Epithelial cell of proximal tubule (primary cell): ENCODE data around the gene TRIM38. TPM values are rescaled to one million over a fixed set of nuclear protein-coding genes. Genes with fewer than 3 reads are reported as not detected.

ENCODE experiments used
- DNase-seq: peaks from one replicate; pipeline ENCODE4 v3.0.0-alpha.2; 2011; ENCODE audit warnings: low read depth
- H3K4me3 ChIP-seq: 2 replicates; pipeline ENCODE4 v1.5.1; 2011; ENCODE audit warnings: low read depth, mild to moderate bottlenecking, low read length
- total RNA-seq: library from RNA; depleted of rRNA; stranded (reverse); fragments of >200 nt; gene quantifications from 2 replicates; pipeline ENCODE4 v1.2.3, GENCODE V29; 2015
- TF ChIP-seq, protein P1 (sequence below): conservative IDR thresholded peaks from 2 replicates; pipeline ENCODE4 v1.5.1; 2012; ENCODE audit warnings: low read depth, mild to moderate bottlenecking, low read length

The TRIM38 gene
- total RNA-seq, 1 donor from 2014 or later, result 4.2 TPM

DNA sequence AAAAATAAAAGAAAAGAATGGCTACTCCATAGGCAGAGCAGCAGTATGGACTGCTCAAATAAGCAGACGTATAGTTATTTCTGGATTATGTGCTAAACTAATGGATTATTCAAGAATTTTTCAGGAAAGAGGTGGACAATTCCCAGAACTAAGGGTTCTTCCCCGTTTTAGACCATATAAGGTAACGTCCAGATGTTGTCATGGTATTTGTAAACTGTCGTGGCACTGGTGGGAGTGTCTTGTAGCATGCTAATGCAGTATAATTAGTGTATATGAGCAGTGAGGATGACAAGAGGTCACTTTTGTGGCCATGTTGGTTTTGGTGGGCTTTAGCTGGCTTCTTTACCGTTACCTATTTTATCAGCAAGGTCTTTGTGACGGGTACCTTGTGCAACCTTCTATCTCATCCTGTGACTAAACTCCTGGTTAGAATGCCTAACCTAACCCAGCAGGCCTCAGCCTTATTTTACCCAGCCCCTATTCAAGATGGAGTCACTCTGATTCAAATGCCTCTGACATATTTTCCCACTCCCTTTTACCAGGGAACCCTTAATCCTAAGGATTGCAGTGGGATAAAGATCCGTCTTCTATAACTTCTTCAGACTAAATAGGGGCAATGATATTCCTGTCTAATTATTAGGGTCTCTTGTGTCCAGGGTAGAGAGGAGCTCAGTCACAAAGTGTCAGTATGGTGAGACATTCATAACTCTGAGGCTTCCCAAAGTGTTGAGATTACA, 11.1 kb upstream of the TRIM38 start:
- TF ChIP-seq, protein P1, sequence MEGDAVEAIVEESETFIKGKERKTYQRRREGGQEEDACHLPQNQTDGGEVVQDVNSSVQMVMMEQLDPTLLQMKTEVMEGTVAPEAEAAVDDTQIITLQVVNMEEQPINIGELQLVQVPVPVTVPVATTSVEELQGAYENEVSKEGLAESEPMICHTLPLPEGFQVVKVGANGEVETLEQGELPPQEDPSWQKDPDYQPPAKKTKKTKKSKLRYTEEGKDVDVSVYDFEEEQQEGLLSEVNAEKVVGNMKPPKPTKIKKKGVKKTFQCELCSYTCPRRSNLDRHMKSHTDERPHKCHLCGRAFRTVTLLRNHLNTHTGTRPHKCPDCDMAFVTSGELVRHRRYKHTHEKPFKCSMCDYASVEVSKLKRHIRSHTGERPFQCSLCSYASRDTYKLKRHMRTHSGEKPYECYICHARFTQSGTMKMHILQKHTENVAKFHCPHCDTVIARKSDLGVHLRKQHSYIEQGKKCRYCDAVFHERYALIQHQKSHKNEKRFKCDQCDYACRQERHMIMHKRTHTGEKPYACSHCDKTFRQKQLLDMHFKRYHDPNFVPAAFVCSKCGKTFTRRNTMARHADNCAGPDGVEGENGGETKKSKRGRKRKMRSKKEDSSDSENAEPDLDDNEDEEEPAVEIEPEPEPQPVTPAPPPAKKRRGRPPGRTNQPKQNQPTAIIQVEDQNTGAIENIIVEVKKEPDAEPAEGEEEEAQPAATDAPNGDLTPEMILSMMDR, result no peak
- H3K4me3 ChIP-seq, result no peak overlapping the region
- no peak for DNase-seq

DNA sequence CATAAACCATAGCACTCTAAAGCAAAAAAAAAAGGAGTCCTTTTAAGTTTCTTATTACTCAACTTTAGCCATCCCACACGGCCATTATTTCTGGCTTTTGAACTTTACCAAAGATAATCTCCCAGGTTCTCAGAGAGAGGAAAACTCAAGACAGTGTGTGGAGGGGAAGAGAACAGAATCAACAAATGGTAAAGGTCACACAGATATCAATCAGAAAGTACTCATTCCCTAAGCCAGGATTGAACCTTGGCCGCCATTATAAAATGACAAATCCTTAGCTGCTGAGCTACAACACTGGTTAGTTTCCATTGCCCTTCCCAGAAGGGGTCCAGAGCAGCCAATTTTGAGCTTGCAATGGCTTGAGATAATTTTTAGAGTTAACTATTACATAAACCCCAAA, 10.1 kb upstream of the TRIM38 start:
- TF ChIP-seq, protein P1, result no peak
- H3K4me3 ChIP-seq, result no peak overlapping the region
- DNase-seq, result no peak

DNA sequence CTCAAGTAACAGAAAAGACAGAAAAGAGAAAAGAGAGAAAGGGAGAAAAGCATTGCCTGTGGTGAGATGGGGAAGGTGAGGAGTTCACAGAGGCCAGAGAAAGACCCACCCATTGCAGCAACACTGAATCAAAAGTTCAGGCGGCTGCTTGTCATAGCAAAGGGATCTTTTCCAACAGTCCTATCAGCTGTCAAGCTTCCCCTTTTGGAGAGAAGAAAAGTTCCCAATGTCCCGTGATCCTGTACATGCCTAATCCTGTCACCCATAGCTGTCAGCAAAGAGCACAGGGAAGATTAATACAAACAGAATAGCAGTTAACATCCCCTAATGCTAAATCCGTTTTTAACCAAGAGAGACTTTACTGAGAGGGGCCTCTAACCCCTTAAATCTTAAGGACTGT, 8.9 kb upstream of the TRIM38 start:
- TF ChIP-seq, protein P1, result no peak
- no peak for DNase-seq
- H3K4me3 ChIP-seq, result no peak overlapping the region

DNA sequence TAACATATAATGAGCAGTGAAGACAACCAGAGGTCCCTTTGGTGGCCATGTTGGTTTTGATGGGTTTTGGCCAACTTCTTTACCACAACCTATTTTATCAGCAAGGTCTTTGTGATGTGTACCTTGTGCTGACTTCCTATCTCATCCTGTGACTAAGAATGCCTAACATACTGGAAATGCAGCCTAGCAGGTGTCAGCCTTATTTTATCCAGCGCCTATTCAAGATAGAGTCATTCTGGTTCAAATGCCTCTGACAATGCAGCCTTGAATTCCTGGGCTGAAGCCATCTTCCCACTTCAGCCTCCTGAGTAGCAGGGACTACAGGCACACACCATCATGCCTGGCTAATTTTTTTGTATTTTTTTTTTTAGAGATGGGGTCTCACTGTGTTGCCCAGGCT, 7.8 kb upstream of the TRIM38 start:
- H3K4me3 ChIP-seq, result no peak overlapping the region
- no peak for DNase-seq
- TF ChIP-seq, protein P1, result no peak

DNA sequence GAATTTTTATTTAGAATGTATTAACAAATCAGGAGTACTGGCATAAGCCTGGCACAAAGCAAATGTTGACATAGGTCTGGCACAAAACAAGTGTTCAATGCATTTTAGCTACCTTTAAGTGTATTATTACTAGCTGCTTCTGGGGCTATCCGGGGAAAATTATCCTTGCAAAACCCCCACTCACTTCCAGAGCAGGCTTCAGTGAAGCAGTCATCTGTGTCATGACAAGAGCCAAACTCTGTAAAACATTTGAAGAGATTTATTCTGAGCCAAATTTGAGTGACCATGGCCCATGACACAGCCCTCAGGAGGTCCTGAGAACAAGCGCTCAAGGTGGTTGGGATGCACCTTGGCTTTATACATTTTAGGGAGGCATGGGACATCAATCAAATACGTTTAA, 6.4 kb upstream of the TRIM38 start:
- DNase-seq, result no peak
- TF ChIP-seq, protein P1, result no peak
- H3K4me3 ChIP-seq, result peak overlapping the region; percentile 28

DNA sequence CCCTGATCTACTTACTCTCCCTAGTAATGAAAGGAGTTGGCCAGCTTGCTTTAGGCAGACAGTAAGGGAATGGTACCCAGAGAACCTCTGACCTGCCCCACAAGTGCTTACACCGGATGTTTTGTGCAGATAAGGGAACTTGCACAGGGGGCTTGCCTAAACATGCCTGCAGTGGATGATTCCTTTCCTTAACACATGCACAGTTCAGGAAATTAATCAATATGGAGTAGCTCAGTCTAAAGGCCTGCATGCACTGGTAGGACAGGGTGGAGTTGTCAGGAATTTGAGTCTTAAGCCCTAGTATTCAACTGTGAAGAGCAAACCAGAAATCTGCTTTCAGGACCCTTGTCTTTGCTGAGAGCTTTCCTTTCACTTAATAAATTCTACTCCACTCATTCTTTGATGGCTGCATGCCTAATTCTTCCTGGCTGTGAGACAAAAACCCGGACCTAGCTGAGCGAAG, 3.9 kb upstream of the TRIM38 start:
- DNase-seq, result no peak
- TF ChIP-seq, protein P1, result no peak
- no peak overlapping the region for H3K4me3 ChIP-seq

DNA sequence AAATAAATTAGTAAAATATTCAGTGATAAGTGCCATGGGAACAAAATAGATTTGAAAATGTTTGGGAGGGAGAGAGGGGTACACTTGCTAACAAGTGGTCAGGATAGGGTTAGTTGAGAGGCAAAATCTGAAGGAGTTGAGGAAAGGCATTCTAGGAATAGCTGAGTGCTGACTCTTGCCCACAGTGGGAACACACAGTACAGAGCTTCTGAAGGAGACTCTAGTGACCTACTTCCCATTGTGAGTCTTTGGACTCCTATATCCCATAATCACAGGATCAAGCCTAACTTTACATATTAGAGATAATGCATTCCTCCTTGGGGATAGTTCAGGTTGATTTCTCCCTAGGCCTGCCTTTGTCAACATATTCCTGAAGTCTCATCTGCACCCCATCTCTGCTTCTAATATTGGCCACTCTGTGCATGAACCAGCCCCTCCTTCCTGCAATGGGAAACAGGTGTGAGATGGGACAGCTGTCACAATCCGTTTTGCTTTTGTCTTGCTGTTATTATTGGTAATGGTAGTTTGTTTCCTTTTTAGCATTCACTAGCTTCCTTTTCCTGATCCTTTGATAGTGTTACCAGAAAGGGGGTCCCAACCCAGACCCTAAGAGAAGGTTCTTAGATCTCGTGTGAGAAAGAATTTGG, 2.6 kb upstream of the TRIM38 start:
- no peak overlapping the region for H3K4me3 ChIP-seq
- TF ChIP-seq, protein P1, result no peak
- DNase-seq, result no peak
